KBM-7 (cell line): ENCODE results near the gene ETHE1.
"Not testable (repeated sequence)": the region's sequence is repeated elsewhere in the genome, so short reads cannot be mapped to it uniquely, and the experiment has no call there.

ENCODE experiments used
- DNase-seq: peaks from one replicate; pipeline ENCODE4 v3.0.0-alpha.2; 2015
- in situ Hi-C: fragments of 300-500 bp; cut with MboI; formaldehyde crosslinking; loops from 2 replicates; pipeline ENCODE4 v1.14.3; 2020; ENCODE audit warnings: low sequenced_read_pairs, low pct_unique_long_range_greater_than_20kb, mixed read lengths

The ETHE1 gene

GRCh38 chr19:43553656-43554055 is 26.7 kb upstream of the ETHE1 start:
- in situ Hi-C loops, result no loop called here
- DNase-seq, result no peak

DNA sequence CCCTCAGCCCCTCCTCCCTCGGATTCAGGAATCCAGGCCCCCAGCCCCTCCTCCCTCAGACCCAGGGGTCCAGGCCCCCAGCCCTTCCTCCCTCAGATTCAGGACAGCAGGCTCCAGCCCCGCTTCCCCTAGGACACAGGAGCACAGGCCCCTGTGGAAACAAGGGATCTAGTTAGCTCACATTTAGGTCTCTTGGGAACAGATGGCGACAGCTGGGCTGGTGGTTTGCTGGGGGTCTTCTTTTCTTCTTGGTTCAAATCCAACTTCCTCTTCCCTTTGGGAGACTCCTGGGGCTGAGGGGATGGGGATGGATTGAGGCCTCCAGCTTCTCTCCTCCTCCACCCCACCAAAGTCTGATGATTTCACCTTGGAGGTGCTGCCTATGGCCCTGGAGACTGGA is 25.6 kb upstream of the ETHE1 start:
- no peak for DNase-seq
- in situ Hi-C loops, result no loop called here

- DNase-seq, result no peak
Observed at GRCh38 chr19:43552198-43552450, 25.1 kb upstream of the ETHE1 start.

DNA sequence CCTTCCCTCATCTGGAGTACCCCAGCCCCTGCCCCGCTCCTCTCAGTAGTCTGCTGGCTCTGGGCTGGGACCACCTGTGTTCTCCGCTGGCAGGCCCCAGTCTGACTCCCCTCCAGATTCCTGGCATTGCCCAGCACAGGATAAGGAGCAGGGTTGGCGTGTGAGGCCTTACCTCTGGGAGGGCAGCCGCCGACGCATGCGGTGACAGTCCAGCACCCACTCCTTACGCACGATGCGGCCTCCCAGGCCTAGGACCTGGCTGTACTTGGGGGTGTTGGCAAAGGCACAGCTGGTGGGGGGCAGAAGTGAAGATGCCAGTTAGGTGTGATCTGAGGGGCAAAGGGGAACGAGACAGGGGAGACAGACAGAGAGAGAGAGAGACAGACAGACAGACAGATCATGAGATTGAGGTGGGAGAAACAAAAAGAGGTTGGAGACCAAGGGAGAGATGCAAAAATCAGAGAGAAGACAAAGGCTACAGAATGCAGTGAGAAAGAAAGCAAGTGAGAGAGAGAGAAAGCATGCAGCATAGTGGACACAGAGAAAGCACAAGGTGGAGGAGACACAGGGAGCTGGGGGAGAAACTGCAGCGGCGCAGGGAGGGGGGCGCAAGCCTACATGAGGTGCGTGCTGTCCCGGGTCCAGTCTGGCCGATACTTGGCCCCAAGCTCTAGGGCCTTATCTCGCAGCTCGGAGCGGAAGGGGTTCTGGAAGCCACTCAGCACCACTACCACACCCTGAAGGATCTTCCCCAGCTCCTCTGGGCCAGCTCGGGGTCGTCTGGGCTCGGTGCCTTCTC is 24.6 kb upstream of the ETHE1 start:
- in situ Hi-C loops, result no loop called here
- no peak for DNase-seq

More at GRCh38 chr19:43552198-43552450, 25.1 kb upstream of the ETHE1 start:
- in situ Hi-C loops, result no loop called here

GRCh38 chr19:43548706-43549105 is 21.7 kb upstream of the ETHE1 start:
- in situ Hi-C loops, result no loop called here
- DNase-seq, result no peak

GRCh38 chr19:43547926-43548325 is 20.9 kb upstream of the ETHE1 start:
- DNase-seq, in situ Hi-C loops: not testable (repeated sequence)

DNA sequence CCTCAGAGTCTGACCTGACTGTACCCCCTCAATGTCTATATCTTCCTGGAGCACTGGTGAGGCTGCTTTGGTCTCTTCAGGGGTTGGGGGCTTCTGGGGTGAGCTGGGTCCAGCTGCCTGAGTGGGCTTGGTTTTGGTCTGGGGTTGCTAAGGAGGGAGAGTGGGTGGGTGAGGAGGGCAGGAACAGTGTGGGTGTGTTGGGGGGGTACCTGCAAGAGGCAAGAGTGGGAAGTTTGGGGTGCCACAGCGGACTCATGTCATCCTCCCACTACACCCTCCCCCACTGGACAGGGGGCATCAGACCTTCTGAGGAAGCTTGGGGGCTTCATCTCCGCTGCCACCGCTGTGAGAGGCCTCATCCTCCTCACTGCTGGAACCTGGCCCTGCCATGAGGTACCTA is 19.6 kb upstream of the ETHE1 start:
- DNase-seq, result no peak
- in situ Hi-C loops, result no loop called here

- no peak for DNase-seq
- in situ Hi-C loops, result no loop called here
Observed at GRCh38 chr19:43545981-43546380, 19.0 kb upstream of the ETHE1 start.

GRCh38 chr19:43545276-43545675 is 18.3 kb upstream of the ETHE1 start:
- in situ Hi-C loops, result no loop called here
- no peak for DNase-seq

GRCh38 chr19:43544077-43544476 is 17.1 kb upstream of the ETHE1 start:
- DNase-seq, result no peak
- in situ Hi-C loops, result no loop called here

- in situ Hi-C loops, result no loop called here
- no peak for DNase-seq
Observed at GRCh38 chr19:43541920-43542650, 15.1 kb upstream of the ETHE1 start.

- in situ Hi-C loops, result no loop called here
- no peak for DNase-seq
Observed at GRCh38 chr19:43540381-43540780, 13.4 kb upstream of the ETHE1 start.

DNA sequence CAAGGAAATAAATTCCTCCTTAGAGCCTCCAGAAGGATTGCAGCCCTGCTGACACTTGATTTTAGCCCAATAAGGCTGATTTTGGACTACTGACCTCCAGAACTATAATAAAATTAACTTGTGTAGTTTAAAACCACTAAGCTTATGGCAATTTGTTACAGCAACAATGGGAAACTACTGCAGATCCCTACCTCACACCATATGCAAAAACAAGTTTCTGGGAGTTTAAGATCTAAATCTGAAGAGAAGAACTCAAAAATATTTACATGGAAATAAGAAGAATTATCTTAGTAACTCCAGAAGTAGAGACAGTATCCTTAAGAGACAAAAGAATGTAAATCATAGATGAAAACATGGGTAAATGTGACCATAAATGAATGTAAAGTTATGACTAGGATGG is 11.9 kb upstream of the ETHE1 start:
- DNase-seq, result no peak
- in situ Hi-C loops, result no loop called here

DNA sequence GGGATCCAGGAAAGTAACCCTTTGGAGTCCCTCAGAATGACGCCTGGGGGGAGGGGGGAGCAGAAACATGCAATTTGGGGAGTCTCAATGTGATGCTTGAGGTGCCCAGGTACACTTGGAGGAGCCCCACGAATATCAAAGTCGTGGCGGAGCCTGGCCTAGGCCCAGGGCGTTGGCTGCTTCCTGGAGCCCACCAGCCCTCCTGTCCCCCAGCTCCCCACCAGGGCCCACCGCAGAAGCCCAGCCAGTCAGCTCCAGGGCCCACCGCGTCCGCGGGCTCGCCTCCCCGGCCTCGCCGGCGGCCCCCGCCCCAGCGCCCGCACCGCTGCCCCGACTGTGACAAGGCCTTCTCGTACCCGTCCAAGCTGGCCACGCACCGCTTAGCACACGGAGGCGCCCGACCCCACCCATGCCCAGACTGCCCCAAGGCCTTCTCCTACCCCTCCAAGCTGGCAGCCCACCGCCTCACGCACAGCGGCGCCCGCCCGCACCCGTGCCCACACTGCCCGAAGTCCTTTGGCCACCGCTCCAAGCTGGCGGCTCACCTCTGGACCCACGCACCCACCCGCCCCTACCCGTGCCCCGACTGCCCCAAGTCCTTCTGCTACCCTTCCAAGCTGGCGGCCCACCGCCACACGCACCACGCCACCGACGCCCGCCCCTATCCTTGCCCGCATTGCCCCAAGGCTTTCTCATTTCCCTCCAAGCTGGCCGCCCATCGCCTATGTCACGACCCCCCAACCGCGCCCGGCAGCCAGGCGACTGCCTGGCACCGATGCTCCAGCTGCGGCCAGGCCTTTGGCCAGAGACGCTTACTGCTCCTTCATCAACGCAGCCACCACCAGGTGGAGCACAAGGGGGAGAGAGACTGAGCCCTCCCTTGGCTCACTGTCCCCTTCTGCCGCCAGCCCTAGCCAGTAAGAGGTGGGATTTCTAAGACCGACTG is 8.1 kb upstream of the ETHE1 start:
- in situ Hi-C loops, result no loop called here
- DNase-seq, result peak; percentile 33

- no peak for DNase-seq
- in situ Hi-C loops, result no loop called here
Observed at GRCh38 chr19:43534305-43534815, 7.4 kb upstream of the ETHE1 start.

DNA sequence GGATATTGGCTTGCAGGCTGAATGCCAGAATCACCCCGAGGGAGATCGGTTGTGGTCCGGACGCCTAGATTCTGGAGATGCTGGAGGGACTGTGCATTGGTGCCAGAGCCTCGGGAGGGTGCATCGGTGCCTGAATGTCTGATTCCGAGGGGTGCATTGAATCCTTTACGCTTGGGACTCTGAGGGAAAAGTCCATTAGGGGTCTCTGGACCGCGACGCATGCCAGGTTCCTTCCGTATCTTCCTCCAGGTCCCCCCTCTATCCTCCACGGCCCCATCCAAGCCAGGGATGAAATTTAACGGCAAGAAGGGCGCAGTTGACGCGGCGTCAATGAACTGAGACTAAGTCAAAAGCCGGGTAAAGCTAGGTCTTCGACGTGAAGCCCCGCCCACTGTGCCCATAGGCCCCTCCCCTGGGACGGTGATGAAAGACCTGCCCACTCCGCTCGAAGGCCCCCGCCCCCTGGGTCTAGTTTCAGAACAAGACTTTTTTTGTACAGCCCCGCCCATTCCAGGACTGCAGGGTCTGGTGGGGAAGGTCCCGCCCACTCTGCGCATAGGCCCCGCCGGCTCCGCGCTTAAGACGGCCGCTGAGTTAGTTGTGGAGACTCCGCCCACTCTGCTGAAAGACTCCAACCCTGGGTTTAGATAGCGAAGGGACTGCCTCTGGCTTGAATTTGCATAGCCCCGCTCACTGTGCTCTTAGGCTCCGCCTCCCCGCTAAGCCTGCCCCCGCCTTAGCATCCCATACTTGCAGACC is 6.7 kb upstream of the ETHE1 start:
- peak; percentile 99 for DNase-seq
- in situ Hi-C loops, result no loop called here

DNA sequence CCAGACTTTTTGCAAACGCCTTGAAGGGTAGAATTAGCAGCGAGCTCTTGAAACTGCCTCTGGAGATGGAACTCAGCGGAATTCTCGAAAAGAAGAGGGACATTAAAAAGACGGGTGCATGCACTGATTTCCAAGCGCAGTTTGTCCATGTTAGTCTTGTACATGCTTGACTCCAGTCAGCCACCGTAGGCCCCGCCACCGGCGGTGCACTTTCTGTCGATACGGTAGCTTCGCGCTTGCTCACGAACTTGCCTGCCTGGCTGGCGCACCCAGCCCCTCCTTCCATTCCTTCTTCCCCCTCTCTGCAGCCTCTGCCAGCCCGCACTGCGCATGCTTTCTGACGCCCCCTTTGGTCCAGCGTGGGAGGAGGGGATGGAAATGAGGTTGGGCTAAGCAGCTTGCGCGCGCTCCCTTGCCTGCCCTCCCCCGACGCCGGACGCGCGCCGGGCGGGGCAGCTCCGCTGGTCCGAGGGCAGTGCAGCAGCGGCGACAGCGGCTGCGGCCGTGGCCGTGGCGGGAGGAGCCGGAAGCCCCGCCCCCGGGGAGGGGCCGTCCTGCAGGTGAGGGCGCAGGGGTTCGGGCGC is 6.1 kb upstream of the ETHE1 start, which contains the start of gene ZNF575:
TSS of gene ZNF575 (plus strand) at position 227 of the 584 bp plus-strand sequence. CDS start 1,235 bp downstream, outside the sequence.
- in situ Hi-C loops, result no loop called here

DNA sequence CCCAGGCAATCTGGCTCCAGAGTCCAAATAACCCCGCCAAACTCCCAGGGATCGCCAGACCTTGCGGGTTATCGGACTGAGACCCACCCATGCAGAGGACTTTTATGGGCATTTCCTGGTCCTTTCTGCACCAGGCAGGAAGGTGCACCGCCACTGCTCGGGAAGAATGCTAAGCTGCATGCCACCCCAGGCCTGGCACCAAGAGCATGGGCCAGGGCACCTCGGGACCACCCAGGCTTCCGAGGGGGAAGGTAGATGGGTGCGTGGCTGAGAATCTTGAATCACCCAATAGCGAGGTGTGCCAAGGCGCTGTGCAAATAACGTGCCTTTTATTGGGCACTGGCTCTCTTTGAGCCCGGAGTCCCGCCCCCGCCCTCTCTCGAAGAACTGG is 5.6 kb upstream of the ETHE1 start:
- DNase-seq, result no peak
- in situ Hi-C loops, result no loop called here

More for the DNA sequence above, 6.1 kb upstream of the ETHE1 start, which contains the start of gene ZNF575:
- peak; percentile 94 for DNase-seq
